NCI-H146 (cell line): Measurements from ENCODE around the gene CYP1A1.

ENCODE experiments used
- DNase-seq: peaks from one replicate; lab custom pipeline; 2025; lab: John Stamatoyannopoulos, UW

The CYP1A1 gene

GRCh38 chr15:74692327-74692726 lies 33.0 kb downstream of the CYP1A1 start:
- no peak for DNase-seq

- no peak for DNase-seq
Measured at GRCh38 chr15:74683758-74684157, 41.6 kb downstream of the CYP1A1 start.

- no peak for DNase-seq
Measured at GRCh38 chr15:74682954-74683353, 42.4 kb downstream of the CYP1A1 start.

- DNase-seq = no peak
Measured at GRCh38 chr15:74680456-74680855, 44.9 kb downstream of the CYP1A1 start.

GRCh38 chr15:74676801-74677200 lies 48.5 kb downstream of the CYP1A1 start:
- DNase-seq = no peak

GRCh38 chr15:74674161-74674560 lies 51.2 kb downstream of the CYP1A1 start:
- DNase-seq = no peak

GRCh38 chr15:74669627-74670026 lies 55.7 kb downstream of the CYP1A1 start:
- DNase-seq = no peak
